ENCODE data around the gene RELA. TPM values are rescaled to one million over a fixed set of nuclear protein-coding genes. Genes with fewer than 3 reads are reported as not detected.

Gene RELA
- total RNA-seq, 1 donor from 2014 or later = 40.1 TPM

DNA sequence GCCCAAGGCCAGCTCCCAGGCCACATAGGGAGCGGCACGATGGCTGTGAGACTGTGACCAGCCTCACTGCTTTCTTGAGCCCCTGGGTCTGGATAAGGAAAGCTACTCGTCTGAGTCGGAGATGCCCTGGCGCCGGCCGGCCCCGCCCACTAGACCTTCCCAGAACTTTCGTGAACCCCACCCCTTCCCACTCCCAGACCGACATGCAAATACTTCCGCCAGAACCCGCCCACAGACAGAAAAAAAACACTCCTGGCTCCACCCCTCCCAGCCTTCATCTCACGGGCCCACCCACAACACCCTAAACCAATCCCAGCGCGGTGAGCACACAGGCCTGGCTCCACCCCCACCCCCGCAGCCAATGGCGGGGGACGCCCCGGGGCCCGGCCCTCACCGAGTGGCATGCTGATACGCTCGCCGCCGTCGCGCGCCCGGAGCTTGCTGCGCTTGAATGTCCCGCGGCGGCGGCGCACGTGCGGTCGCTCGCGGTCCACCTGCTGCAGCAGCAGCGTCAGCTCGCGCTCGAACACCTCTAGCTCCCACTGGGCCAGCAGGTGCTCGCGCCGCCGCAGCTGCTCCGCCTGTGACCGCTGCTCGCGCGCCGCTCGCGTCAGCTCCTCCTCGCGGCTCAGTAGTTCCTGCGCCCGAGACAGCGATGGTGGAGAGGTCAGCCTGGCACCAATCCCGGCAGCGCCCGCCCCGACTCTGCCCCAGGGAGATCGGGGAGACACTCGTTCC, 55.7 kb downstream of the RELA start:
- peak; percentile 96 for ATAC-seq
- intact Hi-C loops (cut with micrococcal nuclease) = no loop called here
- DNase-seq = peak; percentile 95

DNA sequence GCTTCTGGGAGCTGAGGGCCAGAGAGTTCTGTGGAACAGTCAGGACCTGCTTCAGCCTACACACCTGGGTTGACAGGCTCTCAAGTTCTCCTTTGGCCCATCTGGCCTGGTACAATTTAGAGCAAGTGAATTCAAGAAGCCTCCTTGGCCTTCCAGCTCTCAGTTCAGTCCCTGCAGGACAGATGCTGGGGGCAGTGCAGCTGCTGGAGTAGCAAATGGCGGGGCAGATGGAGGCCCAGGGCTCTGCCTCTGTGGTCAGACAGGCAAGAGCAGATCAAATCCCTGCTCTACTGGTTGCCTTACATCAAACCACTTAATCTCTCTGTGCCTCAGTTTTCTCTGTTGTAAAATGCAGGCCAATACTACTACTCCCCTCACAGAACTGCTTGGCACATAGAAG, 58.5 kb downstream of the RELA start:
- ATAC-seq (no peak), DNase-seq (no peak)
- intact Hi-C loops (cut with micrococcal nuclease) = no loop called here

Small RNA genes within 50 kb of the gene (microRNA-seq; reads per million reads assigned to microRNA genes)
- not detected for gene MIR4489 (ENCODE audit: borderline number of aligned reads)
- not detected for gene MIR4690 (ENCODE audit: borderline number of aligned reads)

Other genes with a start within 250 kb of the RELA start
- 508 TPM for gene NEAT1, start 240.1 kb downstream of the RELA start, total RNA-seq
- gene MALAT1, start 163.9 kb downstream of the RELA start, total RNA-seq = 7,191 TPM
- 60.4 TPM for gene SCYL1, start 137.8 kb downstream of the RELA start, total RNA-seq
- gene LTBP3, start 104.6 kb downstream of the RELA start, total RNA-seq = 77.5 TPM
- gene ZNRD2, start 92.4 kb downstream of the RELA start, total RNA-seq = 25.0 TPM
- 39.3 TPM for gene FAM89B, start 90.4 kb downstream of the RELA start, total RNA-seq
- gene EHBP1L1, start 86.9 kb downstream of the RELA start, total RNA-seq = 57.3 TPM
- 0.94 TPM for gene KCNK7, start 67.1 kb downstream of the RELA start, total RNA-seq
- 39.0 TPM for gene MAP3K11, start 48.7 kb downstream of the RELA start, total RNA-seq
- 11.8 TPM for gene PCNX3, start 47.1 kb downstream of the RELA start, total RNA-seq
- gene SIPA1, start 24.8 kb downstream of the RELA start, total RNA-seq = 32.0 TPM
- gene KAT5, start 49.3 kb upstream of the RELA start, total RNA-seq = 50.1 TPM
- 42.4 TPM for gene RNASEH2C, start 57.9 kb upstream of the RELA start, total RNA-seq
- gene AP5B1, start 118.1 kb upstream of the RELA start, total RNA-seq = 6.7 TPM
- not detected for gene OVOL1, start 124.1 kb upstream of the RELA start, total RNA-seq
- not detected for gene SNX32, start 171.0 kb upstream of the RELA start, total RNA-seq
- gene CFL1, start 195.3 kb upstream of the RELA start, total RNA-seq = 334 TPM
- gene MUS81, start 197.5 kb upstream of the RELA start, total RNA-seq = 37.8 TPM
- 95.2 TPM for gene EFEMP2, start 209.9 kb upstream of the RELA start, total RNA-seq
- gene CTSW, start 216.9 kb upstream of the RELA start, total RNA-seq = 1.1 TPM
- 44.9 TPM for gene FIBP, start 225.6 kb upstream of the RELA start, total RNA-seq
- 30.0 TPM for gene CCDC85B, start 227.8 kb upstream of the RELA start, total RNA-seq
- gene FOSL1, start 237.5 kb upstream of the RELA start, total RNA-seq = 0.32 TPM

Data from left ventricle myocardium superior (tissue), 1 donor.